Subcutaneous adipose tissue (tissue), 4 donors: ENCODE results near the gene POU2F2. TPM values are rescaled to one million over a fixed set of nuclear protein-coding genes. Genes with fewer than 3 reads are reported as not detected.

ENCODE experiments used
- total RNA-seq, 4 donors: library from RNA; depleted of rRNA; stranded (reverse); fragments of >200 nt; gene quantifications; one replicate each; pipeline ENCODE4 v1.1.0, GENCODE V29; 2016
- TF ChIP-seq, protein P1 (sequence below): fragments of 450-650 bp; IDR thresholded peaks from one replicate; pipeline ENCODE4 v1.5.1; 2016; ENCODE audit warnings: low read depth, mild to moderate bottlenecking, control low read depth, antibody characterized with exemption, moderate library complexity

POU2F2 gene
- 1 to 10 TPM in 3 of 4 donors, under 1 TPM in 1; 0.85 to 2.4 (median 1.5) TPM for total RNA-seq

DNA sequence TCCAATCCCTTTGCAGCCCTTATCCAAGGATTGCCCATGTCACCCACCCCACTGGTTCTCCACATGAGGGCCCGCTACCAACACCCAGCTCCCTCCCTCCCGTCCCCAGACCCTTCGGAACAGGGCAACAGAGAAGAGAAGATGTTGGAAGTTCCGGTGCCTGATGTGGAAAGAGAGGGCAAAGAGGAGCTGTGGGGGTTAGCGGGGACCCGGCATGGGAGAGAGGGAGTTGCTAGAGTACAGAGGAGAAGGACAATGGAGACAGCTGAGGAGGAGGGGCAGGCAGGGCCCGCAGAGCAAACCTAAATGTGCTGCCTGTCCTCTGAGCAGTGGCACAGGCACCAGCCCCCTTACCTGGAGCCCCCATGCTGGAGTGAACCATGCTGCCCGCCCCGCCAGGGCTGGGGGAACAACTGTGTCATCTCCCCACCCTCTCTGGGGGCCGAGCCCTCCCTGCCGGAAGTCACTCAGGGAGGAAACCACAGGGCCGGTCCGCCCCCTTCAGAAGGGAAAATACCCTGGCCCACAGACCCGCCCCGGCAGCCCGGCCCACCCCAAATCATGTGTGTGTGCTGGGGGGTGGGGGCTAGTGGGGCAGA, at the start of gene POU2F2:
Gene POU2F2 (minus strand): TSS at position 417 of the 599 bp plus-strand sequence. CDS start 35 bp downstream, at position 382.
- TF ChIP-seq, protein P1, sequence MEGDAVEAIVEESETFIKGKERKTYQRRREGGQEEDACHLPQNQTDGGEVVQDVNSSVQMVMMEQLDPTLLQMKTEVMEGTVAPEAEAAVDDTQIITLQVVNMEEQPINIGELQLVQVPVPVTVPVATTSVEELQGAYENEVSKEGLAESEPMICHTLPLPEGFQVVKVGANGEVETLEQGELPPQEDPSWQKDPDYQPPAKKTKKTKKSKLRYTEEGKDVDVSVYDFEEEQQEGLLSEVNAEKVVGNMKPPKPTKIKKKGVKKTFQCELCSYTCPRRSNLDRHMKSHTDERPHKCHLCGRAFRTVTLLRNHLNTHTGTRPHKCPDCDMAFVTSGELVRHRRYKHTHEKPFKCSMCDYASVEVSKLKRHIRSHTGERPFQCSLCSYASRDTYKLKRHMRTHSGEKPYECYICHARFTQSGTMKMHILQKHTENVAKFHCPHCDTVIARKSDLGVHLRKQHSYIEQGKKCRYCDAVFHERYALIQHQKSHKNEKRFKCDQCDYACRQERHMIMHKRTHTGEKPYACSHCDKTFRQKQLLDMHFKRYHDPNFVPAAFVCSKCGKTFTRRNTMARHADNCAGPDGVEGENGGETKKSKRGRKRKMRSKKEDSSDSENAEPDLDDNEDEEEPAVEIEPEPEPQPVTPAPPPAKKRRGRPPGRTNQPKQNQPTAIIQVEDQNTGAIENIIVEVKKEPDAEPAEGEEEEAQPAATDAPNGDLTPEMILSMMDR = no peak

- TF ChIP-seq, protein P1 = no peak
Observed at GRCh38 chr19:42178791-42179674, 46.8 kb upstream of the POU2F2 start.

GRCh38 chr19:42177686-42178019, 45.4 kb upstream of the POU2F2 start:
- TF ChIP-seq, protein P1 = no peak

- TF ChIP-seq, protein P1 = no peak
Observed at GRCh38 chr19:42176990-42177685, 44.9 kb upstream of the POU2F2 start.

- TF ChIP-seq, protein P1 = no peak
Observed at GRCh38 chr19:42176649-42176989, 44.4 kb upstream of the POU2F2 start.

DNA sequence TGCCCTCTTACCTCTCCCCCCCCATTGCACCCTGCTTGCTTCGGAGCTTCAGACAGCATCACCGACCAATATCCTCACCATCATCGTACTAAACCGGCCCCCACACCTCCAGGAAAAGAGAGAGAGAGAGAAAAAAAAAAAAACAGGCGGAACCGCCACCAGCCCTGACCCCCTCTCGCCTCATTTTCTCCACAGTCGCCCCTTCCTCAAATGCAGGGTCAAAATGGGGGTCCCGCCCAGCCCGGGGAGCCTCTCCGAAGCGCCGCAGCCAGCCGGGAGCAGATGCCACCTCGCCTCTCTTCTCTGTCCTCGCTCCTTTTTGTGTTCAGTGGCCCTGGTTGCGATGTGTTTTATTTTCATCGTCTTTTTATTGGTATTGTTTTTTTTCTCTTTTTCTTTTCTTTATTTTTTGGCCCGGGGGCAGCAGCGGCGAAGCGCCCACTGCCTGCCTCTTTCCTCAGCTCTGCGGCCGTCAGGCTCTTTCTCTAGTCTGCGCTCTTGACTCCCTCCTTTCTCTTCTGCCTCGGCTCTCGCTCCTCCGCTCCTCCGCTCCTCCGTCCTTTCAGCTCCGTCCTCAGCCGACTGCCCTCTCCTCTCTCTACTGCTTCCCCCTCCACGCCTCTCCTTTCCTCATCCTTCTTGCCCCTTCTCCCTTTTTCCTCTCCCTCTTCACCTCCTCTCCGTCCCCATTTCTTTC, 43.9 kb upstream of the POU2F2 start:
- TF ChIP-seq, protein P1 = no peak
